ENCODE data around the gene PMPCA. TPM values are rescaled to one million over a fixed set of nuclear protein-coding genes. Genes with fewer than 3 reads are reported as not detected.

PMPCA gene
- polyA plus RNA-seq, 1 of the 3 experiments (the other 2 are of a cell fraction), result 125 TPM

DNA sequence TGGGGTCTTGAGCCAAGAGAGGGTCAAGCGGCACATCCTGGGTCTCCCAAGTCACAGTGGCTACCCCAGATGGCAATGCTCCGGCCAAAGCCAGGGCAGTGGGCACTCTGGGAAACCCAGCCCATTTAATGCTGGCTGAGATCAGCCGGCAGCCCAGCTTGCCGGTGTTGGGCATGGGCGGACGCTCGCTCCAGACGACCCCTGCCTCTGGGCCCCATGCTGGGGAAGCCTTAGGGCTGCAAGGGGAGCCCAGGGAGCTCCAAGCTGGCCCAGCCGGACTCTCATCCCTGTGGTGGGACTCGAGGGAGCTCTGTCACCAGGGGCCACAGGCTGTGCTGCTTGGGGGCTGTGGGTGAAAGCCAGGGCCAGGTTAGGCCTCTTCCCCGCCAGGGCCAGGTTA lies 31.1 kb upstream of the PMPCA start (continued):
- TF ChIP-seq EZH2phosphoT487 (IDR thresholded peaks at IDR 0.05; ENCODE audit: borderline replicate concordance, low read depth) (no peak), TCF12 (IDR thresholded peaks at IDR 0.05) (no peak), CHD2 (IDR thresholded peaks at IDR 0.05; ENCODE audit: low read length, partially characterized antibody) (no peak), FOXJ3 (CRISPR knock-in tag; IDR thresholded peaks at IDR 0.05) (no peak)

DNA sequence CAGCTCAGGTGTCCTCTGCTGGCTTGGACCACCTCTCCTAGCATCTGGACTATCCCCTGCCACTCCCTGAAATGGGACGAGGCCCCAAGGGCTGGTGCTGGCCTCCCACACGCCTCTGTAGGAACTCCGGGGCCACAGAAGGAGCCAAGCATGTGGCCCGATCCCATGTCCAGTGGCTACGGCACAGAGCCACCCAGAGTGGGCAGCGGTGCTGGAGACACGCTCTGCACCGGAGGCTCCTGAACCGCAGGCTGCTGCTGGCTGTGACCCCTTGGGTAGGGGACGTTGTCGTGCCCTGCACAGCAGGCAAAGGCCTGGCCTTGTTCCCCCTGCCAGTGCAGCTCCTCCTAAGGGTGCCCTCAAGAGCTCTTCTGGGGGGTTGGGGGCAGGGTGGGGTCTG lies 30.6 kb upstream of the PMPCA start:
- TF ChIP-seq EP300 (IDR thresholded peaks at IDR 0.05; ENCODE audit: borderline replicate concordance in 1 of 2, low read depth in 1 of 2, low read length in 1 of 2), result no peak
- TF ChIP-seq MEF2A (IDR thresholded peaks at IDR 0.05; ENCODE audit: borderline replicate concordance, low read depth), result no peak
- TF ChIP-seq FOSL2 (IDR thresholded peaks at IDR 0.05; ENCODE audit: borderline replicate concordance, low read depth), result no peak
- TF ChIP-seq RAD21 (IDR thresholded peaks at IDR 0.05; ENCODE audit: low read length), result no peak
- TF ChIP-seq FOXJ3 (CRISPR knock-in tag; IDR thresholded peaks at IDR 0.05), result no peak
- no peak for TF ChIP-seq TEAD4 (IDR thresholded peaks at IDR 0.05; ENCODE audit: borderline replicate concordance, insufficient read depth)
- TF ChIP-seq NRF1 (IDR thresholded peaks at IDR 0.05; ENCODE audit: low read depth, low read length), result no peak
- TF ChIP-seq, protein P1, sequence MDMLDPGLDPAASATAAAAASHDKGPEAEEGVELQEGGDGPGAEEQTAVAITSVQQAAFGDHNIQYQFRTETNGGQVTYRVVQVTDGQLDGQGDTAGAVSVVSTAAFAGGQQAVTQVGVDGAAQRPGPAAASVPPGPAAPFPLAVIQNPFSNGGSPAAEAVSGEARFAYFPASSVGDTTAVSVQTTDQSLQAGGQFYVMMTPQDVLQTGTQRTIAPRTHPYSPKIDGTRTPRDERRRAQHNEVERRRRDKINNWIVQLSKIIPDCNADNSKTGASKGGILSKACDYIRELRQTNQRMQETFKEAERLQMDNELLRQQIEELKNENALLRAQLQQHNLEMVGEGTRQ (IDR thresholded peaks at IDR 0.05; ENCODE audit: borderline replicate concordance, low read depth, low read length), result no peak
- TF ChIP-seq, protein P2, sequence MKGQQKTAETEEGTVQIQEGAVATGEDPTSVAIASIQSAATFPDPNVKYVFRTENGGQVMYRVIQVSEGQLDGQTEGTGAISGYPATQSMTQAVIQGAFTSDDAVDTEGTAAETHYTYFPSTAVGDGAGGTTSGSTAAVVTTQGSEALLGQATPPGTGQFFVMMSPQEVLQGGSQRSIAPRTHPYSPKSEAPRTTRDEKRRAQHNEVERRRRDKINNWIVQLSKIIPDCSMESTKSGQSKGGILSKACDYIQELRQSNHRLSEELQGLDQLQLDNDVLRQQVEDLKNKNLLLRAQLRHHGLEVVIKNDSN (IDR thresholded peaks at IDR 0.05; ENCODE audit: borderline replicate concordance, low read depth), result no peak
- TF ChIP-seq TAF1 (IDR thresholded peaks at IDR 0.05; ENCODE audit: borderline replicate concordance, low read depth, low read length), result no peak
- TF ChIP-seq RCOR1 (IDR thresholded peaks at IDR 0.05; ENCODE audit: low read length), result no peak
- TF ChIP-seq GATA2 (CRISPR knock-in tag; IDR thresholded peaks at IDR 0.05), result no peak
- TF ChIP-seq YY1 (IDR thresholded peaks at IDR 0.05; ENCODE audit: low read depth), result no peak
- no peak for TF ChIP-seq SIN3A (IDR thresholded peaks at IDR 0.05; ENCODE audit: borderline replicate concordance, low read depth, low read length)
- no peak for TF ChIP-seq GABPA (IDR thresholded peaks at IDR 0.05; ENCODE audit: low read depth)
- TF ChIP-seq FOXM1 (IDR thresholded peaks at IDR 0.05; ENCODE audit: low read depth), result no peak
- TF ChIP-seq, protein P3, sequence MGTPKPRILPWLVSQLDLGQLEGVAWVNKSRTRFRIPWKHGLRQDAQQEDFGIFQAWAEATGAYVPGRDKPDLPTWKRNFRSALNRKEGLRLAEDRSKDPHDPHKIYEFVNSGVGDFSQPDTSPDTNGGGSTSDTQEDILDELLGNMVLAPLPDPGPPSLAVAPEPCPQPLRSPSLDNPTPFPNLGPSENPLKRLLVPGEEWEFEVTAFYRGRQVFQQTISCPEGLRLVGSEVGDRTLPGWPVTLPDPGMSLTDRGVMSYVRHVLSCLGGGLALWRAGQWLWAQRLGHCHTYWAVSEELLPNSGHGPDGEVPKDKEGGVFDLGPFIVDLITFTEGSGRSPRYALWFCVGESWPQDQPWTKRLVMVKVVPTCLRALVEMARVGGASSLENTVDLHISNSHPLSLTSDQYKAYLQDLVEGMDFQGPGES (IDR thresholded peaks at IDR 0.05; ENCODE audit: low read depth, low read length), result no peak
- no peak for TF ChIP-seq RFX5 (IDR thresholded peaks at IDR 0.05; ENCODE audit: low read length)
- TF ChIP-seq, protein P4, sequence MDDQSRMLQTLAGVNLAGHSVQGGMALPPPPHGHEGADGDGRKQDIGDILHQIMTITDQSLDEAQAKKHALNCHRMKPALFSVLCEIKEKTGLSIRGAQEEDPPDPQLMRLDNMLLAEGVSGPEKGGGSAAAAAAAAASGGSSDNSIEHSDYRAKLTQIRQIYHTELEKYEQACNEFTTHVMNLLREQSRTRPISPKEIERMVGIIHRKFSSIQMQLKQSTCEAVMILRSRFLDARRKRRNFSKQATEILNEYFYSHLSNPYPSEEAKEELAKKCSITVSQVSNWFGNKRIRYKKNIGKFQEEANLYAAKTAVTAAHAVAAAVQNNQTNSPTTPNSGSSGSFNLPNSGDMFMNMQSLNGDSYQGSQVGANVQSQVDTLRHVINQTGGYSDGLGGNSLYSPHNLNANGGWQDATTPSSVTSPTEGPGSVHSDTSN (IDR thresholded peaks at IDR 0.05), result no peak
- TF ChIP-seq ELF1 (IDR thresholded peaks at IDR 0.05), result no peak
- H3K4me1 ChIP-seq (ENCODE audit: control insufficient read depth in 1 of 2, insufficient read depth in 2 of 2, low read depth in 1 of 2, low read length in 1 of 2), result peaks cover 0 to 13% of the 10 kb centered on the region in 2 experiments; a peak in 1 of 4 replicates
- H3K9me3 ChIP-seq, result no peaks in the 10 kb centered on the region
- H3K27me3 ChIP-seq (ENCODE audit: insufficient read depth), result no peaks in the 10 kb centered on the region
- H3K27ac ChIP-seq (ENCODE audit: low read depth in 2 of 2, low read length in 1 of 2), result no peak overlapping the region
- 95% methylated on average over 8 of the region's 11 CpGs for WGBS (ENCODE audit: low lambda C conversion rate)
- ChIA-PET POLR2A (no interaction called here), CTCF (interaction anchor here (1.3 to 3.9 kb wide), 3 partner anchors 16 to 67 kb away, joined by 3 to 15 read pairs (median 4); partner anchors contain the start of gene DNLZ)
- no peaks in the 10 kb centered on the region for H3K79me2 ChIP-seq (ENCODE audit: insufficient read depth)
- H3K4me3 ChIP-seq (ENCODE audit: low read depth in 2 of 2, low read length in 1 of 2), result no peak overlapping the region
- peaks cover 6 to 75% of the 10 kb centered on the region in 2 experiments for H3K36me3 ChIP-seq (replicated peaks in 1 of 2; ENCODE audit: control insufficient read depth in 1 of 2, insufficient read depth in 2 of 2, low read length in 1 of 2)
- H3K9me2 ChIP-seq, result no peaks in the 10 kb centered on the region
- H2AFZ ChIP-seq (ENCODE audit: low read depth), result no peak overlapping the region
- DNase-seq, result no peak
- no peak overlapping the region for H3K9ac ChIP-seq
- H4K20me1 ChIP-seq (ENCODE audit: insufficient read depth), result no peaks in the 10 kb centered on the region
- no peaks in the 10 kb centered on the region for H3F3A ChIP-seq (replicated peaks; ENCODE audit: insufficient read depth)
- no peak overlapping the region for H3K4me2 ChIP-seq

Data from SK-N-SH (cell line).